Nephron (organoid): ENCODE measurements around the gene PDP2.

ENCODE experiments used
- H3K27ac Mint-ChIP-seq, 3 experiments: 2 replicates each; pipeline ENCODE4 v1.8.0; 2020; ENCODE audit warnings: mixed read lengths in 3 of 3, mild to moderate bottlenecking in 2 of 3, moderate library complexity in 1 of 3
- H3K27me3 Mint-ChIP-seq: 2 replicates; pipeline ENCODE4 v1.8.0; 2021; ENCODE audit warnings: low read depth, mild to moderate bottlenecking, moderate library complexity, mixed read lengths
- H3K36me3 Mint-ChIP-seq: 2 replicates; pipeline ENCODE4 v1.8.0; 2020; ENCODE audit warnings: low read depth, mixed read lengths
- H3K4me1 Mint-ChIP-seq: 2 replicates; pipeline ENCODE4 v1.8.0; 2020; ENCODE audit warnings: mixed read lengths
- H3K4me3 Mint-ChIP-seq, 3 experiments: 2 replicates each; pipeline ENCODE4 v1.8.0; 2020; ENCODE audit warnings: mild to moderate bottlenecking in 3 of 3, mixed read lengths in 3 of 3, moderate library complexity in 2 of 3
- H3K9me3 Mint-ChIP-seq: 2 replicates; pipeline ENCODE4 v1.8.0; 2020; ENCODE audit warnings: mixed read lengths
- CTCF ChIP-seq, 3 experiments: fragments of 200-600 bp; sonication (generic); IDR thresholded peaks; one replicate each; pipeline ENCODE4 v1.5.0; 2021; ENCODE audit warnings: antibody characterized with exemption in 3 of 3; ENCODE audit not compliant: unreplicated experiment in 3 of 3

PDP2 gene

GRCh38 chr16:66903544-66904427, 23.5 kb downstream of the PDP2 start:
- TF ChIP-seq CTCF (IDR thresholded peaks at IDR 0.05; ENCODE audit: unreplicated experiment in 3 of 3) = no peak
- Mint-ChIP-seq H3K4me1 (peaks cover 55% of the 10 kb centered on the region), H3K4me3 (no peak overlapping the region), H3K9me3 (no peaks in the 10 kb centered on the region), H3K27ac (peak overlapping the region in 2 of 3 experiments; percentile 59 to 80), H3K27me3 (peaks cover 8% of the 10 kb centered on the region), H3K36me3 (no peaks in the 10 kb centered on the region)

GRCh38 chr16:66904428-66904845, 24.1 kb downstream of the PDP2 start:
- Mint-ChIP-seq H3K9me3 (no peaks in the 10 kb centered on the region), H3K27ac (peak overlapping the region in 2 of 3 experiments; percentile 59 to 91), H3K4me1 (peaks cover 48% of the 10 kb centered on the region), H3K4me3 (no peak overlapping the region), H3K27me3 (peaks cover 8% of the 10 kb centered on the region), H3K36me3 (no peaks in the 10 kb centered on the region)
- no peak for TF ChIP-seq CTCF (IDR thresholded peaks at IDR 0.05; ENCODE audit: unreplicated experiment in 3 of 3)

- Mint-ChIP-seq H3K36me3 (no peaks in the 10 kb centered on the region), H3K27me3 (peaks cover 8% of the 10 kb centered on the region), H3K4me1 (peaks cover 42% of the 10 kb centered on the region), H3K27ac (peak overlapping the region; percentile 59 to 91 (median 78)), H3K9me3 (no peaks in the 10 kb centered on the region), H3K4me3 (peak overlapping the region in 1 of 3 experiments; percentile 30)
- TF ChIP-seq CTCF (IDR thresholded peaks at IDR 0.05; ENCODE audit: unreplicated experiment in 3 of 3) = no peak
These were observed 24.7 kb downstream of the PDP2 start for GRCh38 chr16:66904846-66905632.

GRCh38 chr16:66905633-66906539, 25.6 kb downstream of the PDP2 start:
- H3K27ac Mint-ChIP-seq = peak overlapping the region; percentile 59 to 91 (median 78)
- H3K4me1 Mint-ChIP-seq = peaks cover 34% of the 10 kb centered on the region
- peaks cover 8% of the 10 kb centered on the region for H3K27me3 Mint-ChIP-seq
- no peak overlapping the region for H3K4me3 Mint-ChIP-seq
- no peak for TF ChIP-seq CTCF (IDR thresholded peaks at IDR 0.05; ENCODE audit: unreplicated experiment in 3 of 3)
- H3K36me3 Mint-ChIP-seq = no peaks in the 10 kb centered on the region
- no peaks in the 10 kb centered on the region for H3K9me3 Mint-ChIP-seq

- Mint-ChIP-seq H3K27me3 (peaks cover 13% of the 10 kb centered on the region), H3K36me3 (no peaks in the 10 kb centered on the region), H3K4me3 (no peak overlapping the region), H3K27ac (peak overlapping the region in 1 of 3 experiments; percentile 44), H3K4me1 (peaks cover 26% of the 10 kb centered on the region), H3K9me3 (no peaks in the 10 kb centered on the region)
- TF ChIP-seq CTCF (IDR thresholded peaks at IDR 0.05; ENCODE audit: unreplicated experiment in 3 of 3) = no peak
These were observed 26.9 kb downstream of the PDP2 start for GRCh38 chr16:66906916-66907836.
